CD4-positive, alpha-beta T cell (primary cell): ENCODE measurements around the gene PTPRK. TPM values are rescaled to one million over a fixed set of nuclear protein-coding genes. Genes with fewer than 3 reads are reported as not detected.

Experiments used
- ATAC-seq: fragments of 200-7000 bp; cut with Tn5 transposase; one replicate; pipeline ENCODE4 v1.10.0; 2022; ENCODE audit warnings: mild to moderate bottlenecking; ENCODE audit not compliant: poor library complexity
- CTCF ChIA-PET: fragments of 350-600 bp; sonication (Branson Sonifier 250); formaldehyde crosslinking; loops from one replicate; lab custom pipeline; 2021; ENCODE audit warnings: antibody characterized with exemption, inconsistent platforms; lab: Charles Lee
- POLR2A ChIA-PET: fragments of 350-600 bp; sonication (Branson Sonifier 250); formaldehyde crosslinking; loops from one replicate; lab custom pipeline; 2021; ENCODE audit warnings: antibody characterized with exemption, inconsistent platforms; lab: Charles Lee
- DNase-seq, 14 experiments: peaks; one replicate each; pipeline ENCODE4 v3.0.0-alpha.2; 2013 to 2020; ENCODE audit warnings: mixed read lengths in 2 of 14
- H3K27ac ChIP-seq, 2 donors: one replicate each; pipeline versions ENCODE4 v1.5.1 to v1.7.0; 2013; ENCODE audit warnings: low read length in 2 of 2, low read depth in 1 of 2, mild to moderate bottlenecking in 1 of 2
- H3K27me3 ChIP-seq, 2 experiments: 1 replicate in 1 of 2; 2 replicates in 1 of 2; pipeline versions ENCODE4 v1.6.1 to v1.7.0; 2013; ENCODE audit warnings: low read length in 2 of 2, control low read depth in 1 of 2, mild to moderate bottlenecking in 1 of 2, moderate library complexity in 1 of 2; ENCODE audit not compliant: insufficient read depth in 2 of 2, control insufficient read depth in 1 of 2
- H3K36me3 ChIP-seq: one replicate; pipeline ENCODE4 v1.6.1; 2013; ENCODE audit warnings: low read length, control low read depth; ENCODE audit not compliant: insufficient read depth
- H3K4me1 ChIP-seq: one replicate; pipeline ENCODE4 v1.6.1; 2013; ENCODE audit warnings: low read length, control low read depth; ENCODE audit not compliant: insufficient read depth
- H3K4me3 ChIP-seq: one replicate; pipeline ENCODE4 v1.5.1; 2013; ENCODE audit warnings: mild to moderate bottlenecking, low read length, moderate library complexity
- H3K9me3 ChIP-seq, 2 experiments: 1 replicate in 1 of 2; 2 replicates in 1 of 2; pipeline versions ENCODE4 v1.6.1 to v1.7.0; 2013; ENCODE audit warnings: low read length in 2 of 2, mild to moderate bottlenecking in 2 of 2, control low read depth in 1 of 2, moderate library complexity in 1 of 2; ENCODE audit not compliant: control insufficient read depth in 1 of 2, insufficient read depth in 1 of 2
- H3K27ac Mint-ChIP-seq: one replicate; pipeline ENCODE4 v1.8.0; 2020; ENCODE audit warnings: mixed read lengths
- H3K27me3 Mint-ChIP-seq: one replicate; pipeline ENCODE4 v1.8.0; 2021; ENCODE audit warnings: mixed read lengths
- H3K36me3 Mint-ChIP-seq: one replicate; pipeline ENCODE4 v1.8.0; 2021; ENCODE audit warnings: low read depth, mixed read lengths
- H3K4me1 Mint-ChIP-seq: one replicate; pipeline ENCODE4 v1.8.0; 2021; ENCODE audit warnings: low read depth, mixed read lengths
- H3K4me3 Mint-ChIP-seq: one replicate; pipeline ENCODE4 v1.8.0; 2020; ENCODE audit warnings: mild to moderate bottlenecking, mixed read lengths
- H3K9me3 Mint-ChIP-seq: one replicate; pipeline ENCODE4 v1.8.0; 2020; ENCODE audit warnings: mixed read lengths
- intact Hi-C, 2 experiments: fragments of 100-400 bp; cut with DNase I in 1 of 2; cut with micrococcal nuclease in 1 of 2; formaldehyde crosslinking; loops; one replicate each; pipeline versions ENCODE4 v1.15.1 to v1.9.0; 2023 to 2025; cut with DNase I, micrococcal nuclease
- total RNA-seq, 174 experiments: library from RNA in 2 of 174; stranded (reverse) in 2 of 174; gene quantifications; one replicate each; pipeline ENCODE4 v1.2.3 and lab custom pipeline; 2021 to 2026
- TF ChIP-seq, protein P1 (sequence below): fragments of 200-600 bp; IDR thresholded peaks from one replicate; pipeline ENCODE4 v1.8.0; 2022; ENCODE audit warnings: antibody characterized with exemption, mild to moderate bottlenecking

The PTPRK gene
- total RNA-seq, 2 experiments from 2014 or later = 8.4 to 10.3 TPM

DNA sequence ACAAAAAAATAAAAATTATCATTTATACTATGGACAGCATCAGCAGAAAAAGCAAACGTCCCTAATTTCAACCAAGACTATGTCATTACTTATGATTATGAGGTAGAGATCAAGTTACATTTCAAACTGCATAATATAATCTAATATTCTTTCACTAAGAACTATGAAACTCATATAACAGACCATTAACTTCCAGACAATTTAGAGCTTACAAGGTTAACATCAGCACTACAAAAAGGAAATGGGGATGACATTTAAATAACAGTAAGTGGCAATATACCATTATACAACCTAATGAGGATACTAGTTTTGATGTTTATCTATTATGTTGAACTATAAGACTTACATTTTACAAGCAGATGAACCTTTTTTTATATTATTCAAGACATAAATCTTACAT, 358.6 kb downstream of the PTPRK start:
- no peaks in the 10 kb centered on the region for H3K36me3 ChIP-seq
- H3K4me3 ChIP-seq = no peak overlapping the region
- POLR2A ChIA-PET = no interaction called here
- no peaks in the 10 kb centered on the region for H3K9me3 Mint-ChIP-seq
- no peak overlapping the region for H3K27ac ChIP-seq
- intact Hi-C loops = no loop called here
- H3K27me3 ChIP-seq = no peaks in the 10 kb centered on the region
- TF ChIP-seq, protein P1, sequence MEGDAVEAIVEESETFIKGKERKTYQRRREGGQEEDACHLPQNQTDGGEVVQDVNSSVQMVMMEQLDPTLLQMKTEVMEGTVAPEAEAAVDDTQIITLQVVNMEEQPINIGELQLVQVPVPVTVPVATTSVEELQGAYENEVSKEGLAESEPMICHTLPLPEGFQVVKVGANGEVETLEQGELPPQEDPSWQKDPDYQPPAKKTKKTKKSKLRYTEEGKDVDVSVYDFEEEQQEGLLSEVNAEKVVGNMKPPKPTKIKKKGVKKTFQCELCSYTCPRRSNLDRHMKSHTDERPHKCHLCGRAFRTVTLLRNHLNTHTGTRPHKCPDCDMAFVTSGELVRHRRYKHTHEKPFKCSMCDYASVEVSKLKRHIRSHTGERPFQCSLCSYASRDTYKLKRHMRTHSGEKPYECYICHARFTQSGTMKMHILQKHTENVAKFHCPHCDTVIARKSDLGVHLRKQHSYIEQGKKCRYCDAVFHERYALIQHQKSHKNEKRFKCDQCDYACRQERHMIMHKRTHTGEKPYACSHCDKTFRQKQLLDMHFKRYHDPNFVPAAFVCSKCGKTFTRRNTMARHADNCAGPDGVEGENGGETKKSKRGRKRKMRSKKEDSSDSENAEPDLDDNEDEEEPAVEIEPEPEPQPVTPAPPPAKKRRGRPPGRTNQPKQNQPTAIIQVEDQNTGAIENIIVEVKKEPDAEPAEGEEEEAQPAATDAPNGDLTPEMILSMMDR = no peak
- ATAC-seq (no peak), DNase-seq (no peak)
- H3K27ac Mint-ChIP-seq = no peak overlapping the region
- H3K27me3 Mint-ChIP-seq = no peaks in the 10 kb centered on the region
- H3K4me3 Mint-ChIP-seq = no peak overlapping the region
- CTCF ChIA-PET = interaction anchor here (1.6 kb wide), 1 partner anchor 12 kb away, joined by 3 read pairs; no protein-coding TSS in a partner anchor
- H3K9me3 ChIP-seq = no peaks in the 10 kb centered on the region
- H3K4me1 Mint-ChIP-seq = no peaks in the 10 kb centered on the region
- H3K4me1 ChIP-seq = no peaks in the 10 kb centered on the region
- no peaks in the 10 kb centered on the region for H3K36me3 Mint-ChIP-seq

DNA sequence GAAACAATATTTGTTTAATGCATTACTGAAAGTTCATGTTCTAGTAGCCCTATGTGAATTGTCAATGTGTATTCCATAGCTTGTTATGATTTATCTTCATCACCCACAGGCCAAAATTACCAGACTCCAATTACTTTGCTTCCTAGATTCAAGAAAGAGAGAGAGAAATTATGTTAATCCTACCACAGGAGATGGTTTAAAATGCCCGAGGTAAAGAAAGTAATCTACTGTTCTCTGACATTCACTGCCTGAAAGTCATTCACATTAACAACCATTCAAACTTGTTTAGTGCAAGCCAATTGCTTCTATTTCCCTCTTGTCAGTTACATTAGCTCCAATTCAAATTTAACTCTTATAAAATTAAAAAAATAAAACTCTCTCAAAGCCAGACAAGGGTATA, 359.1 kb downstream of the PTPRK start:
- Histone ChIP-seq H3K36me3 (no peaks in the 10 kb centered on the region), H3K4me1 (no peaks in the 10 kb centered on the region), H3K4me3 (no peak overlapping the region), H3K27me3 (no peaks in the 10 kb centered on the region), H3K9me3 (no peaks in the 10 kb centered on the region), H3K27ac (no peak overlapping the region)
- H3K4me1 Mint-ChIP-seq = no peaks in the 10 kb centered on the region
- H3K27me3 Mint-ChIP-seq = no peaks in the 10 kb centered on the region
- intact Hi-C loops = no loop called here
- no peak for DNase-seq
- TF ChIP-seq, protein P1 = no peak
- ATAC-seq = no peak
- H3K4me3 Mint-ChIP-seq = no peak overlapping the region
- ChIA-PET CTCF (interaction anchor here (1.6 kb wide), 1 partner anchor 11 kb away, joined by 3 read pairs; no protein-coding TSS in a partner anchor), POLR2A (interaction anchor here (1.2 kb wide), 1 partner anchor 18 kb away, joined by 4 read pairs; no protein-coding TSS in a partner anchor)
- H3K36me3 Mint-ChIP-seq = no peaks in the 10 kb centered on the region
- no peak overlapping the region for H3K27ac Mint-ChIP-seq
- no peaks in the 10 kb centered on the region for H3K9me3 Mint-ChIP-seq

DNA sequence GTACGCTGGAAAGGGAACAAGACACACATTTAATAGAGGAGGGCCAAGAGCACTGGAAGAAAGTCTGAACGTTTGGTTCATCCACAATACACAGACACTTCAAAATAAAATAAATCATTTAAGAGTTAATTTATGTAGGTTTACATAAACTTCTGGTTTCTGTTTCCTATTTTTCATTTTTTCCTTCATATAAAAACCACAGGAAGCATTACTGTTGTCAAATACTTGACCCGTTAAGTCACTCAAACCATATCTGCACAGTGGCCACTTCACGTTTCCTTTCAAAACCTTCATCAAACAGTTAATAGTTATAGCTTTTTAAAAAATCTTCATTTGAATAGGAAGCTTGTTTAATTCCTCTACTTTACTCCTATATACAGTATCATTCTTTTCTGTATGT, 361.9 kb downstream of the PTPRK start:
- ATAC-seq = no peak
- Mint-ChIP-seq H3K27ac (no peak overlapping the region), H3K9me3 (no peaks in the 10 kb centered on the region), H3K4me3 (no peak overlapping the region), H3K36me3 (no peaks in the 10 kb centered on the region), H3K4me1 (no peaks in the 10 kb centered on the region), H3K27me3 (no peaks in the 10 kb centered on the region)
- TF ChIP-seq, protein P1 = no peak
- ChIA-PET CTCF (no interaction called here), POLR2A (no interaction called here)
- no peak overlapping the region for H3K4me3 ChIP-seq
- H3K27me3 ChIP-seq = no peaks in the 10 kb centered on the region
- no peaks in the 10 kb centered on the region for H3K4me1 ChIP-seq
- intact Hi-C loops = no loop called here
- H3K27ac ChIP-seq = no peak overlapping the region
- DNase-seq = no peak
- no peaks in the 10 kb centered on the region for H3K9me3 ChIP-seq
- no peaks in the 10 kb centered on the region for H3K36me3 ChIP-seq
